Vagina (tissue), 2 donors: ENCODE results near the gene SMPDL3B. TPM values are rescaled to one million over a fixed set of nuclear protein-coding genes. Genes with fewer than 3 reads are reported as not detected.

Experiments
- DNase-seq, 2 donors: peaks; one replicate each; pipeline ENCODE4 v3.0.0-alpha.2; 2017; ENCODE audit errors: extremely low spot score in 2 of 2
- H3K27ac ChIP-seq: fragments of 200-600 bp; sonication (generic); one replicate; pipeline ENCODE4 v1.5.1; 2019
- H3K27me3 ChIP-seq: fragments of 200-600 bp; sonication (generic); one replicate; pipeline ENCODE4 v1.5.1; 2019
- H3K36me3 ChIP-seq, 2 donors: fragments of 200-600 bp; sonication (generic); one replicate each; pipeline ENCODE4 v1.5.1; 2017 to 2019
- H3K4me1 ChIP-seq: fragments of 200-600 bp; sonication (generic); one replicate; pipeline ENCODE4 v1.5.1; 2019
- H3K4me3 ChIP-seq, 2 donors: fragments of 200-600 bp; sonication (generic); 1 replicate in 1 of 2; 2 replicates in 1 of 2; pipeline ENCODE4 v1.5.1; 2016 to 2019
- H3K9me3 ChIP-seq: fragments of 200-600 bp; sonication (generic); one replicate; pipeline ENCODE4 v1.5.1; 2019
- POLR2A ChIP-seq, 2 donors: fragments of 450-650 bp; IDR thresholded peaks; one replicate each; pipeline ENCODE4 v1.6.1; 2017; ENCODE audit warnings: antibody characterized with exemption in 2 of 2, mild to moderate bottlenecking in 2 of 2, moderate library complexity in 2 of 2
- POLR2AphosphoS5 ChIP-seq, 2 donors: sonication (generic); formaldehyde crosslinking; IDR thresholded peaks; one replicate each; pipeline ENCODE4 v1.9.0; 2017; ENCODE audit warnings: antibody characterized with exemption in 2 of 2, mild to moderate bottlenecking in 2 of 2, low read depth in 1 of 2; ENCODE audit not compliant: insufficient read depth in 1 of 2
- intact Hi-C: fragments of 100-400 bp; cut with DNase I; formaldehyde crosslinking; loops from one replicate; pipeline ENCODE4 v1.15.1; 2023
- total RNA-seq: library from RNA; depleted of rRNA; stranded (reverse); fragments of >200 nt; gene quantifications from one replicate; pipeline ENCODE4 v1.2.3, GENCODE V29; 2016
- TF ChIP-seq, protein P1 (sequence below), 3 experiments: fragments of 450-650 bp in 2 of 3; fragments of 200-600 bp in 1 of 3; sonication (generic) in 1 of 3; IDR thresholded peaks; one replicate each; pipeline ENCODE4 v1.5.1; 2017 to 2019; ENCODE audit warnings: antibody characterized with exemption in 3 of 3, mild to moderate bottlenecking in 2 of 3, moderate library complexity in 2 of 3

SMPDL3B gene
- total RNA-seq, 1 donor from 2014 or later = 2.0 TPM

DNA sequence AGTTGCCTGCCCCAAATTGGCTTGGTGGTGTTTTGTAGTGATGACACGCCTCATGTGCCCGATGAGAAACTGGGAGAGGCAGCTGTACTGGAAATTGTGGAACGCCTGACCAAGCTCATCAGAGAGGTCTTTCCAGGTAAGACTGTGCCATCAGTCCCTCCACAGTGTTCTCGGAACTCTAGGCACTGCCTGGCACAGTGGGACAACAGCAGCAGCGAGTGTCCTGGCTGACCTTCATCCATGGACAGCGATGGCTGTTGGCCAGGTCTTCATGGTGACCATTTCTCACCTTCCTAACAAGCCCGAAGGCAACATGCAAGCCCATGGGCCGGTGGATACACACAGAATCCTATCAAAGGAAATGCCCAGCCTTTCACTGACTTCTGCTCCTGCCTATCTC lies 14.2 kb downstream of the SMPDL3B start:
- Histone ChIP-seq H3K27ac (no peak overlapping the region), H3K4me1 (no peaks in the 10 kb centered on the region), H3K27me3 (no peaks in the 10 kb centered on the region), H3K9me3 (no peaks in the 10 kb centered on the region), H3K36me3 (no peaks in the 10 kb centered on the region), H3K4me3 (no peak overlapping the region)
- no peak for DNase-seq
- intact Hi-C loops = no loop called here
- TF ChIP-seq POLR2AphosphoS5 (IDR thresholded peaks at IDR 0.05; ENCODE audit: insufficient read depth in 1 of 2, low read depth in 1 of 2) (no peak), POLR2A (IDR thresholded peaks at IDR 0.05) (no peak)
- TF ChIP-seq, protein P1, sequence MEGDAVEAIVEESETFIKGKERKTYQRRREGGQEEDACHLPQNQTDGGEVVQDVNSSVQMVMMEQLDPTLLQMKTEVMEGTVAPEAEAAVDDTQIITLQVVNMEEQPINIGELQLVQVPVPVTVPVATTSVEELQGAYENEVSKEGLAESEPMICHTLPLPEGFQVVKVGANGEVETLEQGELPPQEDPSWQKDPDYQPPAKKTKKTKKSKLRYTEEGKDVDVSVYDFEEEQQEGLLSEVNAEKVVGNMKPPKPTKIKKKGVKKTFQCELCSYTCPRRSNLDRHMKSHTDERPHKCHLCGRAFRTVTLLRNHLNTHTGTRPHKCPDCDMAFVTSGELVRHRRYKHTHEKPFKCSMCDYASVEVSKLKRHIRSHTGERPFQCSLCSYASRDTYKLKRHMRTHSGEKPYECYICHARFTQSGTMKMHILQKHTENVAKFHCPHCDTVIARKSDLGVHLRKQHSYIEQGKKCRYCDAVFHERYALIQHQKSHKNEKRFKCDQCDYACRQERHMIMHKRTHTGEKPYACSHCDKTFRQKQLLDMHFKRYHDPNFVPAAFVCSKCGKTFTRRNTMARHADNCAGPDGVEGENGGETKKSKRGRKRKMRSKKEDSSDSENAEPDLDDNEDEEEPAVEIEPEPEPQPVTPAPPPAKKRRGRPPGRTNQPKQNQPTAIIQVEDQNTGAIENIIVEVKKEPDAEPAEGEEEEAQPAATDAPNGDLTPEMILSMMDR (IDR thresholded peaks at IDR 0.05) = no peak

DNA sequence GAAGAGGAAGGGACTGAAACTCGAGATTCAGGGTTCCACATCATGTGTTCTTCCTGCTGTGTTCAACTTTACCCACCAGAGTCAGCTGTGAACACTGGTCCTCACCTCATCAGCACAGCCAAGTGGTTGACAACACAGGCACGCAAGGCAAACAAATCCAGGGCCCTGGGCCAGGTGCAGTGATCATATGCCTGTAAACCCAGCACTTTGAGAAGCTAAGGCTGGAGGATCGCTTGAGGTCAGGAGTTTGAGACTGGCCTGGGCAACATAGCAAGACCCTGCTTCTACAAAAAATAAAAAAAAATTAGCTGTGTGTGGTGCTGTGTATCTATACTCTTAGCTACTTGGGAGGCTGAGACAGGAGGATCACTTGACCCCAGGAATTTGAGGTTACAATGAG lies 16.6 kb downstream of the SMPDL3B start:
- H3K4me1 ChIP-seq = no peaks in the 10 kb centered on the region
- no peak overlapping the region for H3K27ac ChIP-seq
- intact Hi-C loops = no loop called here
- no peak overlapping the region for H3K4me3 ChIP-seq
- DNase-seq = no peak
- H3K36me3 ChIP-seq = no peaks in the 10 kb centered on the region
- no peaks in the 10 kb centered on the region for H3K9me3 ChIP-seq
- TF ChIP-seq, protein P1 (IDR thresholded peaks at IDR 0.05) = no peak
- TF ChIP-seq POLR2AphosphoS5 (IDR thresholded peaks at IDR 0.05; ENCODE audit: insufficient read depth in 1 of 2, low read depth in 1 of 2) = no peak
- no peak for TF ChIP-seq POLR2A (IDR thresholded peaks at IDR 0.05)
- H3K27me3 ChIP-seq = no peaks in the 10 kb centered on the region

DNA sequence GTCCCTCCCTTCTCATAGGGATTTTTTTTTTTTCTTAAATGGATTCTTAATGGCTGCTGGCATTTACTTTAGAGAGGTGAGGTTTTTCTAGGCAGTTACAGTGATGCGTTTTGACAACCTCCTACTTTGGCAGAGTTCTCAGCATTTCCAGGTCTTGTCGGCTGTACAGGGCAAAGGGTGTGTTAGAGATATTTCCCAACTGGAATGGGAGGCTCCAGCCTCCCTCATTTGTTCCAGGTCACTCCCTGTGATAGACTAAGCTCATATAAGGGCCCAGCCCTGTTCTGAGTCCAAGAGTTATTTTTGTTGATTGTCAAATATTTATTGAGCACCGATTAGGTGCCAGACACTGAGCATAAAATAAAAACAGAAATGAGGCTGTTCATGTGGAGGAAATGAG lies 17.3 kb downstream of the SMPDL3B start:
- DNase-seq = no peak
- H3K4me1 ChIP-seq = no peaks in the 10 kb centered on the region
- no peak for TF ChIP-seq POLR2AphosphoS5 (IDR thresholded peaks at IDR 0.05; ENCODE audit: insufficient read depth in 1 of 2, low read depth in 1 of 2)
- TF ChIP-seq POLR2A (IDR thresholded peaks at IDR 0.05) = no peak
- TF ChIP-seq, protein P1 (IDR thresholded peaks at IDR 0.05) = no peak
- no peaks in the 10 kb centered on the region for H3K36me3 ChIP-seq
- H3K27me3 ChIP-seq = no peaks in the 10 kb centered on the region
- H3K9me3 ChIP-seq = no peaks in the 10 kb centered on the region
- H3K27ac ChIP-seq = no peak overlapping the region
- intact Hi-C loops = no loop called here
- H3K4me3 ChIP-seq = no peak overlapping the region

DNA sequence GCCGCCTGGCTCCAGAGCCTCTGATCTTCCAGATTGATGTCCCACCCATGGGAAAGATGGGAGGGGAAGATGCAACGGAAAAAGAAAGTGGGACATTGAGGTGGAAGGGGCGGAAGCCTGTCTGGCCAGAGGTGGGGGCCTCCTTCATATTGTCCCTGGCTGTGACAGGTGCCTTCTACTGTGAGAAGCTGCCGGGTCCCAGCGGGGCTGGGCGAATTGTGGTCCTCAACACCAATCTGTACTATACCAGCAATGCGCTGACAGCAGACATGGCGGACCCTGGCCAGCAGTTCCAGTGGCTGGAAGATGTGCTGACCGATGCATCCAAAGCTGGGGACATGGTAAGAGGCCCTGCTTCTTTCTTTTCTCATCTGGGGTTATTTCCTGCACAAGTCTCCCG lies 19.4 kb downstream of the SMPDL3B start:
- no peak overlapping the region for H3K4me3 ChIP-seq
- no peak for TF ChIP-seq POLR2A (IDR thresholded peaks at IDR 0.05)
- TF ChIP-seq POLR2AphosphoS5 (IDR thresholded peaks at IDR 0.05; ENCODE audit: insufficient read depth in 1 of 2, low read depth in 1 of 2) = no peak
- TF ChIP-seq, protein P1 (IDR thresholded peaks at IDR 0.05) = no peak
- H3K4me1 ChIP-seq = peaks cover 9% of the 10 kb centered on the region
- no peaks in the 10 kb centered on the region for H3K36me3 ChIP-seq
- H3K27me3 ChIP-seq = no peaks in the 10 kb centered on the region
- no peak overlapping the region for H3K27ac ChIP-seq
- no peaks in the 10 kb centered on the region for H3K9me3 ChIP-seq
- no peak for DNase-seq
- intact Hi-C loops = no loop called here

DNA sequence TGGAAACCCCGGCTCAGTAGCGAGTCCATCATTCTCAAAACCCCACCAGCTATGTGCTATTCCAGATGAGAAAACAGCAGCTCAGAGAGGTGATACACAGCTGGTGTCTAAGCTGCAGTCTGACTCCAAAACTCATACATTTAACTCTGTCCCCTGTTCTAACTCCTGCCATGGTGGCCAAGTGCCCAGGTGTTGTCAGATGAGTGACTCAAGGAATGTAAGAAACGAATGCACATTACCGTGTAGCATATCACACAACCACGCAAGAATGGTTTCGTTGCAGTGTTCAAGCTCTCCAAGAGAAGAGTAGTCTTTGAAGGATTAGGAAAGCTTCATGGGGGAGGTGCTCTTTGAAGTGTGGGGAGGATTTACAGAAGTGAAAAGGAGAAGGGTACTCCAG lies 20.3 kb downstream of the SMPDL3B start:
- no peak overlapping the region for H3K4me3 ChIP-seq
- no peaks in the 10 kb centered on the region for H3K9me3 ChIP-seq
- intact Hi-C loops = no loop called here
- no peak overlapping the region for H3K27ac ChIP-seq
- no peaks in the 10 kb centered on the region for H3K36me3 ChIP-seq
- TF ChIP-seq, protein P1 (IDR thresholded peaks at IDR 0.05) = no peak
- TF ChIP-seq POLR2A (IDR thresholded peaks at IDR 0.05) = no peak
- no peak for TF ChIP-seq POLR2AphosphoS5 (IDR thresholded peaks at IDR 0.05; ENCODE audit: insufficient read depth in 1 of 2, low read depth in 1 of 2)
- no peaks in the 10 kb centered on the region for H3K27me3 ChIP-seq
- peaks cover 10% of the 10 kb centered on the region for H3K4me1 ChIP-seq
- DNase-seq = no peak
